GM23248 (cell line): ENCODE measurements around the gene KIRREL1.

Source experiments
- EZH2 ChIP-seq: fragments of 200-600 bp; sonication (generic); IDR thresholded peaks from 2 replicates; pipeline ENCODE4 v1.6.1; 2018; ENCODE audit warnings: antibody characterized with exemption, mild to moderate bottlenecking; ENCODE audit not compliant: insufficient read depth, poor library complexity, severe bottlenecking
- EZH2phosphoT487 ChIP-seq: fragments of 200-600 bp; sonication (generic); IDR thresholded peaks from 2 replicates; pipeline ENCODE4 v1.6.1; 2018; ENCODE audit warnings: antibody characterized with exemption, moderate library complexity, mild to moderate bottlenecking, low read depth; ENCODE audit not compliant: insufficient read depth

GRCh38 chr1:158039380-158039779 lies 45.9 kb downstream of the KIRREL1 start:
- no peak for TF ChIP-seq EZH2
- no peak for TF ChIP-seq EZH2phosphoT487
